DND-41 (cell line): ENCODE measurements around the gene OR5AR1.
"Not testable (repeated sequence)": the region's sequence is repeated elsewhere in the genome, so short reads cannot be mapped to it uniquely, and the experiment has no call there.

Source experiments
- ATAC-seq: fragments of 200-7000 bp; cut with Tn5 transposase; 3 replicates; pipeline ENCODE4 v1.9.1; 2021; ENCODE audit warnings: low read depth; ENCODE audit not compliant: insufficient read depth
- DNase-seq: peaks from one replicate; pipeline ENCODE4 v3.0.0-alpha.2; 2020
- H2AFZ ChIP-seq: 2 replicates; pipeline ENCODE4 v1.6.0; 2012; ENCODE audit warnings: low read depth, low read length
- H3K27ac ChIP-seq: 2 replicates; pipeline ENCODE4 v1.5.1; 2012; ENCODE audit warnings: low read length, inconsistent platforms
- H3K27me3 ChIP-seq: fragments of 200-600 bp; sonication (generic); 2 replicates; pipeline ENCODE4 v1.6.0; 2012; ENCODE audit warnings: low read length, mild to moderate bottlenecking, inconsistent platforms; ENCODE audit not compliant: insufficient read depth, poor library complexity
- H3K36me3 ChIP-seq: 2 replicates; pipeline ENCODE4 v1.5.1; 2012; ENCODE audit warnings: low read length, inconsistent platforms; ENCODE audit not compliant: insufficient read depth
- H3K4me1 ChIP-seq: 2 replicates; pipeline ENCODE4 v1.5.1; 2012; ENCODE audit warnings: mild to moderate bottlenecking, low read length; ENCODE audit not compliant: insufficient read depth
- H3K4me2 ChIP-seq: 2 replicates; pipeline ENCODE4 v1.6.0; 2012; ENCODE audit warnings: mild to moderate bottlenecking, moderate library complexity, low read length, inconsistent platforms; ENCODE audit not compliant: insufficient read depth
- H3K4me3 ChIP-seq, 2 experiments: fragments of 200-600 bp in 1 of 2; shearing (Covaris generic) in 1 of 2; 2 replicates each; pipeline ENCODE4 v1.5.1; 2012 to 2016; ENCODE audit warnings: inconsistent platforms in 2 of 2, low read length in 2 of 2, mild to moderate bottlenecking in 2 of 2, low read depth in 1 of 2, moderate library complexity in 1 of 2
- H3K79me2 ChIP-seq: 2 replicates; pipeline ENCODE4 v1.6.0; 2012; ENCODE audit warnings: low read length, inconsistent platforms; ENCODE audit not compliant: insufficient read depth
- H3K9ac ChIP-seq: 2 replicates; pipeline ENCODE4 v1.6.0; 2012; ENCODE audit warnings: low read depth, mild to moderate bottlenecking, inconsistent platforms, low read length, moderate library complexity
- H3K9me3 ChIP-seq: 2 replicates; pipeline ENCODE4 v1.5.1; 2012; ENCODE audit warnings: low read length, moderate library complexity, mild to moderate bottlenecking, inconsistent platforms; ENCODE audit not compliant: insufficient read depth, severe bottlenecking
- H4K20me1 ChIP-seq: 2 replicates; pipeline ENCODE4 v1.6.0; 2012; ENCODE audit warnings: low read length; ENCODE audit not compliant: insufficient read depth
- EZH2 ChIP-seq: IDR thresholded peaks from 3 replicates; pipeline ENCODE4 v1.6.1; 2012; ENCODE audit warnings: borderline replicate concordance, low read depth, mild to moderate bottlenecking, moderate library complexity, low read length, inconsistent platforms; ENCODE audit not compliant: severe bottlenecking
- TF ChIP-seq, protein P1 (sequence below): IDR thresholded peaks from 2 replicates; pipeline ENCODE4 v1.5.1; 2012; ENCODE audit warnings: borderline replicate concordance, low read length, moderate library complexity, mild to moderate bottlenecking; ENCODE audit not compliant: poor library complexity, severe bottlenecking; ENCODE audit errors: extremely low read depth

Gene OR5AR1

DNA sequence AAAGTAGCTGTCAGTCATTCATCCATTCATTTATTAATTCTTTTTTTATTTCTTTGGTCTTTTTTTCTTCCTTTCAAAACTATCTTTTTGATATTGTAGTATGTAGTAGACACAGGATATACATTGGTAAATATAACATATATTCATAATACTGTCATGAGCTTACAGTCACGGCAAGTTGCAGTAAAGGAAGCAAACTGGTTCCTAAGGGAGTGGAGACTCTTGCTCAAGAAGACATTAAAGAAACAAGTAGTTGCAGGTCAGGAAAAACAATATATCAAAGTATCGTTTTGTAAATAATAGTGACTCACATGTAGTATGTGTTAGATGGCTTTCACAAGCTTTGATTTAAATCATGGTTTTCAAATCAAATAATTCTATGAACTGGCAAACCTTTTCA is 7.5 kb downstream of the OR5AR1 start:
- H3K9ac ChIP-seq = no peak overlapping the region
- no peaks in the 10 kb centered on the region for H4K20me1 ChIP-seq

DNA sequence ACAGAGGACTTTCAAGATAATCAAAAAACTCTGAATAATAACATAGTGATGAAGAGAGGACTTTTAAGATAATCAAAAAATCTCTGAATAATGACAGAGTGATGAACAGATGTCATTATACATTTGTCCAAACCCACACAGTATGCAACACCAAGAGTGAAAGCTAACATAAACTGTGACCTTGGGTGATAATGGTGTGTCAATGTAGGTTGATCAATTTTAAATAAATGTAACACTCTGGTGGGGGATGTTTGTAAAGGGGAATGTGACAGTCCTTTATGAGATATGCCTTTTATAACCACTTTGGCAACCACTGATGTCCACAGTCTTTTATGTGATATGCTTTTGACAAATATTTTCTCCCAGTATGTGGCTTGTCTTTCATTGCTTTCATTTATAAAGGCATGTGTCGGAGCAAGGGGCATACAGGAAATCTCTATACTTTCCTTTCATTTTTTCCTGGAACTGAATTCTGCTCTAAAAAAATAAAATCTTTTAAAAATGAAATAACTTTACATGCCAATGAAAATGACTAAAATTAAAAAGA is 25.1 kb downstream of the OR5AR1 start:
- TF ChIP-seq, protein P1, sequence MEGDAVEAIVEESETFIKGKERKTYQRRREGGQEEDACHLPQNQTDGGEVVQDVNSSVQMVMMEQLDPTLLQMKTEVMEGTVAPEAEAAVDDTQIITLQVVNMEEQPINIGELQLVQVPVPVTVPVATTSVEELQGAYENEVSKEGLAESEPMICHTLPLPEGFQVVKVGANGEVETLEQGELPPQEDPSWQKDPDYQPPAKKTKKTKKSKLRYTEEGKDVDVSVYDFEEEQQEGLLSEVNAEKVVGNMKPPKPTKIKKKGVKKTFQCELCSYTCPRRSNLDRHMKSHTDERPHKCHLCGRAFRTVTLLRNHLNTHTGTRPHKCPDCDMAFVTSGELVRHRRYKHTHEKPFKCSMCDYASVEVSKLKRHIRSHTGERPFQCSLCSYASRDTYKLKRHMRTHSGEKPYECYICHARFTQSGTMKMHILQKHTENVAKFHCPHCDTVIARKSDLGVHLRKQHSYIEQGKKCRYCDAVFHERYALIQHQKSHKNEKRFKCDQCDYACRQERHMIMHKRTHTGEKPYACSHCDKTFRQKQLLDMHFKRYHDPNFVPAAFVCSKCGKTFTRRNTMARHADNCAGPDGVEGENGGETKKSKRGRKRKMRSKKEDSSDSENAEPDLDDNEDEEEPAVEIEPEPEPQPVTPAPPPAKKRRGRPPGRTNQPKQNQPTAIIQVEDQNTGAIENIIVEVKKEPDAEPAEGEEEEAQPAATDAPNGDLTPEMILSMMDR = no peak
- no peak for TF ChIP-seq EZH2
- ATAC-seq = peak; percentile 58; the same call in 2 of the 3 replicates

More for the DNA sequence above, 7.5 kb downstream of the OR5AR1 start:
- H3K27ac ChIP-seq = no peak overlapping the region
- ATAC-seq (no peak), DNase-seq (no peak)
- H3K79me2 ChIP-seq = no peaks in the 10 kb centered on the region
- no peak overlapping the region for H2AFZ ChIP-seq
- no peaks in the 10 kb centered on the region for H3K36me3 ChIP-seq
- H3K4me3 ChIP-seq = no peak overlapping the region
- no peak for TF ChIP-seq EZH2
- TF ChIP-seq, protein P1 = no peak
- H3K9me3 ChIP-seq = no peaks in the 10 kb centered on the region
- H3K4me1 ChIP-seq = no peaks in the 10 kb centered on the region
- no peak overlapping the region for H3K4me2 ChIP-seq
- H3K27me3 ChIP-seq = no peaks in the 10 kb centered on the region

DNA sequence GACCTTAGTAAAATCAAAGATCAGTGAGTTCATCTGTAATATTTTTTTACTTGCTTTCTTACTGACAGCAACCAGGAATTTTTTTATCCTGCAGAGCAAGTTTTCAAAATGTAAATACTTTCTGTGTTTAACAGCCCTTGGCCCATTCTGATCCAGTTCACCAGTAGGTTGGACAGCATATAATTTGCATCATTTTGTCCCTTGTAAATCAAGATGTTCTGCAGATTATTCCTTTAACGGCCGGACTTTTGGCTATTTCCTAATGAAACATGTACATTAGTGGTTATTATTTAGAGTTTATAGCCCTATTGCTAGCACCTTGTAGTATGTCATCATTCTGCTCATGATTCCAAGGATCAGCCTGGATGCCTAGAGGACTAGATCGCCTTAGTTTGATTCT is 27.7 kb downstream of the OR5AR1 start:
- H4K20me1 ChIP-seq, H3K36me3 ChIP-seq, H3K9me3 ChIP-seq, H3K27ac ChIP-seq, H3K9ac ChIP-seq, H3K79me2 ChIP-seq, H3K4me2 ChIP-seq, DNase-seq, H3K4me3 ChIP-seq, H2AFZ ChIP-seq, ATAC-seq, H3K27me3 ChIP-seq: not testable (repeated sequence)
- peaks cover 21% of the 10 kb centered on the region for H3K4me1 ChIP-seq

More for the DNA sequence above, 25.1 kb downstream of the OR5AR1 start:
- no peak overlapping the region for H3K4me3 ChIP-seq
- H3K9ac ChIP-seq = no peak overlapping the region
- H3K36me3 ChIP-seq = no peaks in the 10 kb centered on the region
- peaks cover 10% of the 10 kb centered on the region; the same call in 1 of the 2 replicates for H3K4me1 ChIP-seq
- no peaks in the 10 kb centered on the region for H3K27me3 ChIP-seq
- no peaks in the 10 kb centered on the region for H4K20me1 ChIP-seq
- no peak overlapping the region for H2AFZ ChIP-seq
- H3K9me3 ChIP-seq = no peaks in the 10 kb centered on the region
- no peak for DNase-seq
- H3K4me2 ChIP-seq = no peak overlapping the region
- no peaks in the 10 kb centered on the region for H3K79me2 ChIP-seq
- no peak overlapping the region for H3K27ac ChIP-seq

DNA sequence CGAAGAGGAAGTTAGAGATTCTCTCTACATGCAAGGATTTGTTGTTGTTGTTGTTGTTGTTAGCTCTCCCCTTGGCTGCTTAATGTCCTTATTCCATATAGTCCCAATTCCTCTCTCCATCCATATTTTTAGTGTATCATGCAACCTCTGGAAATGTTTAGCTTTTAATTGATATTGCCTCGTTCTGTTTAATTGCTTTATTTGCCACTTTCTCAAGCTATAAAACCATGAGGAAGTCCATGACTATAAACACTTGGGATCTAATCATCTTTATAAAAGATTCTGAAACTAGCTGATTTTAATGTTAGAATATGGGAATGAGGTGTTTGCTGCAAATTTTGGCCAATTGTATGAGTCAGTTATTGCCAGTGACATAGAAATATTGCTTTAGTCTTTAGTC is 29.9 kb downstream of the OR5AR1 start:
- no peaks in the 10 kb centered on the region for H3K79me2 ChIP-seq
- TF ChIP-seq, protein P1 = no peak
- no peak for TF ChIP-seq EZH2
- no peaks in the 10 kb centered on the region for H3K36me3 ChIP-seq
- H3K4me3 ChIP-seq = no peak overlapping the region
- no peak overlapping the region for H3K4me2 ChIP-seq
- ATAC-seq (no peak), DNase-seq (no peak)
- H3K27ac ChIP-seq = no peak overlapping the region
- H3K9me3 ChIP-seq = no peaks in the 10 kb centered on the region
- peaks cover 16% of the 10 kb centered on the region for H3K4me1 ChIP-seq
- H2AFZ ChIP-seq = no peak overlapping the region
- no peaks in the 10 kb centered on the region for H4K20me1 ChIP-seq
- no peaks in the 10 kb centered on the region for H3K27me3 ChIP-seq
- no peak overlapping the region for H3K9ac ChIP-seq
